Ovary (tissue), 9 donors: ENCODE results near the gene RHPN2. TPM values are rescaled to one million over a fixed set of nuclear protein-coding genes. Genes with fewer than 3 reads are reported as not detected.

Experiments
- DNase-seq, 5 donors: peaks; one replicate each; pipeline ENCODE4 v3.0.0-alpha.2; 2019 to 2020
- H3K27ac ChIP-seq, 2 donors: fragments of 200-600 bp; one replicate each; pipeline versions ENCODE4 v1.5.1 to v1.8.0; 2019 to 2022
- H3K27me3 ChIP-seq: fragments of 200-600 bp; one replicate; pipeline ENCODE4 v1.8.0; 2022
- H3K36me3 ChIP-seq: fragments of 200-600 bp; sonication (generic); one replicate; pipeline ENCODE4 v1.5.1; 2019
- H3K4me1 ChIP-seq: one replicate; pipeline ENCODE4 v1.8.1; 2013; ENCODE audit warnings: mild to moderate bottlenecking, moderate library complexity; ENCODE audit not compliant: insufficient read depth
- H3K4me3 ChIP-seq: fragments of 200-600 bp; sonication (generic); one replicate; pipeline ENCODE4 v1.5.1; 2017
- H3K9me3 ChIP-seq, 2 donors: fragments of 200-600 bp in 1 of 2; sonication (generic) in 1 of 2; one replicate each; pipeline versions ENCODE4 v1.5.1 to v1.8.1; 2013 to 2019; ENCODE audit warnings: mild to moderate bottlenecking in 1 of 2, moderate library complexity in 1 of 2
- EP300 ChIP-seq: sonication (generic); formaldehyde crosslinking; IDR thresholded peaks from one replicate; pipeline ENCODE4 v1.6.1; 2017; ENCODE audit warnings: antibody characterized with exemption
- POLR2A ChIP-seq: fragments of 450-650 bp; IDR thresholded peaks from one replicate; pipeline ENCODE4 v1.6.1; 2017; ENCODE audit warnings: antibody characterized with exemption, mild to moderate bottlenecking, moderate library complexity
- WGBS, 3 donors: extraction: QIAGEN DNeasy Blood & Tissue Kit in 1 of 3; methylation state at CpG; one replicate each; pipeline versions ENCODE4 v1.1.5 to v1.1.7; 2013 to 2017; 5-methylcytosine and 5-hydroxymethylcytosine counted together
- intact Hi-C, 4 donors: fragments of 100-400 bp; cut with DNase I; formaldehyde crosslinking; loops; one replicate each; pipeline versions ENCODE4 v1.11.0 to v1.15.1; 2022 to 2023
- polyA plus RNA-seq, 2 donors: library from polyadenylated mRNA; stranded (reverse); fragments of 200-250 nt in 1 of 2; fragments of 350-450 nt in 1 of 2; fragmentation: Illumina TruSeq in 1 of 2; extraction: RNeasy Lipid Tissue Mini Kit (QIAGEN cat#74804) in 1 of 2; gene quantifications; one replicate each; pipeline ENCODE4 v1.2.3, GENCODE V29; 2013 to 2014
- total RNA-seq, 7 donors: library from RNA; depleted of rRNA in 2 of 7; stranded (reverse); fragments of >200 nt in 2 of 7; fragmentation: NEBNext Ultra II Directional in 3 of 7; extraction: Animal tissue kit (Norgen Biotek cat#: 25700) in 3 of 7; gene quantifications; one replicate each; pipeline versions ENCODE4 v1.1.0 to v1.2.4, GENCODE V29; 2016 to 2023
- TF ChIP-seq, protein P1 (sequence below), 3 donors: fragments of 450-650 bp in 2 of 3; fragments of 200-600 bp in 1 of 3; IDR thresholded peaks; one replicate each; pipeline versions ENCODE4 v1.5.1 to v1.8.0; 2016 to 2022; ENCODE audit warnings: antibody characterized with exemption in 3 of 3, mild to moderate bottlenecking in 1 of 3
- donor health status: DM: no; HTN: no; CAD: no; lungs with moderate emphysema.
- donor health status: DM: no; HTN: no; CAD: no.
- donor health status: Bipolar disorder and iron deficiency.
- donor health status: DM: yes; HTN: yes; CAD: no.
- donor health status: DM: no; HTN: no; CAD: no.
- donor health status: DM: yes; HTN: yes; CAD: no.

The RHPN2 gene
- total and polyA plus RNA-seq, 9 donors, result 1.3 to 47.9 (median 3.8) TPM

DNA sequence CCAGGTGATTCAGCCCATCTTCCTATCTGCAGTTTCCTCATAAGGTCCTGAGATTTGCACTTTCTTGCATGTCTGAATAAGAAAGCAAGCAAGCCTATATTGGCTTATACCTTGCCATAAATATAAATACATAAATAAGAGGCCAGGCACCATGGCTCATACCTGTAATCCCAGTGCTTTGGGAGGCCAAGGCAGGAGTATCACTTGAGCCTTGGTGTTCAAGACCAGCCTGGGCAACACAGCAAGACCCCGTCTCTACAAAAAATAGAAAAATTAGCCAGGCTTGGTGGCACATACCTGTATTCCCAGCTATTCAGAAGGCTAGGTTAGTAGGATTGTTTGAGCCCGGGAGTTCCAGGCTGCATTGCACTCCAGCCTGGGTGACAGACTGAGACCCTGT lies 10.8 kb upstream of the RHPN2 start:
- Histone ChIP-seq H3K9me3 (no peaks in the 10 kb centered on the region), H3K27ac (no peak overlapping the region), H3K4me3 (no peak overlapping the region), H3K27me3 (no peaks in the 10 kb centered on the region), H3K4me1 (no peaks in the 10 kb centered on the region), H3K36me3 (no peaks in the 10 kb centered on the region)
- no peak for DNase-seq
- intact Hi-C loops, result no loop called here
- 88 to 93% (median 92%) methylated on average over 2 of the region's 2 CpGs for WGBS, 3 donors
- TF ChIP-seq POLR2A, result no peak
- TF ChIP-seq, protein P1, sequence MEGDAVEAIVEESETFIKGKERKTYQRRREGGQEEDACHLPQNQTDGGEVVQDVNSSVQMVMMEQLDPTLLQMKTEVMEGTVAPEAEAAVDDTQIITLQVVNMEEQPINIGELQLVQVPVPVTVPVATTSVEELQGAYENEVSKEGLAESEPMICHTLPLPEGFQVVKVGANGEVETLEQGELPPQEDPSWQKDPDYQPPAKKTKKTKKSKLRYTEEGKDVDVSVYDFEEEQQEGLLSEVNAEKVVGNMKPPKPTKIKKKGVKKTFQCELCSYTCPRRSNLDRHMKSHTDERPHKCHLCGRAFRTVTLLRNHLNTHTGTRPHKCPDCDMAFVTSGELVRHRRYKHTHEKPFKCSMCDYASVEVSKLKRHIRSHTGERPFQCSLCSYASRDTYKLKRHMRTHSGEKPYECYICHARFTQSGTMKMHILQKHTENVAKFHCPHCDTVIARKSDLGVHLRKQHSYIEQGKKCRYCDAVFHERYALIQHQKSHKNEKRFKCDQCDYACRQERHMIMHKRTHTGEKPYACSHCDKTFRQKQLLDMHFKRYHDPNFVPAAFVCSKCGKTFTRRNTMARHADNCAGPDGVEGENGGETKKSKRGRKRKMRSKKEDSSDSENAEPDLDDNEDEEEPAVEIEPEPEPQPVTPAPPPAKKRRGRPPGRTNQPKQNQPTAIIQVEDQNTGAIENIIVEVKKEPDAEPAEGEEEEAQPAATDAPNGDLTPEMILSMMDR (IDR thresholded peaks at IDR 0.05), result no peak
- TF ChIP-seq EP300, result no peak

DNA sequence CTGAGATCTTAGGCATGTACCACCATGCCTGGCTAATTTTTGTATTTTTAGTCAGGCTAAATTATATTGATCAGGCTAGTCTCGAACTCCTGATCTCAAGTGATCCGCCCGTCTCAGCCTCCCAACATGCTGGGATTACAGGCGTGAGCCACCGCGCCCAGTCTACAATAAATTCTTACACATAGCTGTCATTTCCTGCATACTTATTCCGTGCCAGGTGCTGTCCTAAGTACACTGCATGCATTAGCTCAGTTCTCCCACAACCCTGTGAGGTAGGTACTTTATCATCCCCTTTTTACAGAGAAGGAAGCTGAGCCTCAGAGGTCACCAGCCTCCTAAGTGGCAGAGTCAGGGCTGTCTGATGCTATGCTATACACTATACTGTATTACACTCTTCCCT lies 7.2 kb upstream of the RHPN2 start:
- Histone ChIP-seq H3K4me3 (no peak overlapping the region), H3K36me3 (no peaks in the 10 kb centered on the region), H3K4me1 (no peaks in the 10 kb centered on the region), H3K9me3 (no peaks in the 10 kb centered on the region), H3K27me3 (no peaks in the 10 kb centered on the region), H3K27ac (no peak overlapping the region)
- TF ChIP-seq, protein P1 (IDR thresholded peaks at IDR 0.05), result no peak
- intact Hi-C loops, result no loop called here
- no peak for DNase-seq
- 77 to 83% (median 82%) methylated on average over 7 of the region's 7 CpGs for WGBS, 3 donors

DNA sequence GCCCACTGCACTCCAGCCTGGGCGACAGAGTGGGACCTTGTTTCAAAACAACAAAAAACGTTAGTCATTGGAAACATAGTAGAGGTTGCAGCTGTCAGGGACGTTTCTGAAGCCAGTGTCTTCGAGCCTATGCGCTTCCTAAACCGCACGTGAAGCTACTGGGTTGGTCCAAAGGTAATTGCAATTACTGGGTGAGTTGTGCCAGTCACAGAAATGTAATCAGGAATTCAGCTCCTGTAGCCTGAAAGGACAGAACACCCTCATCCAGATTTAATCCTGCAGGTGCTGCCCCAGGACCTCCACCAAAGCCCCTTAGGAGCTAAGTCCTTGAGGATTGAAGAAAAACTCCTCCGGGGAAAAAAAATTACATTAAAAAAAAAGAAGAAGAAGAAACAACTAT lies 2.4 kb upstream of the RHPN2 start:
- 51 to 67% (median 59%) methylated on average over 8 of the region's 8 CpGs for WGBS, 3 donors
- H3K4me1 ChIP-seq, result no peaks in the 10 kb centered on the region
- H3K27ac ChIP-seq, result no peak overlapping the region
- H3K27me3 ChIP-seq, result no peaks in the 10 kb centered on the region
- TF ChIP-seq POLR2A, result no peak
- TF ChIP-seq, protein P1 (IDR thresholded peaks at IDR 0.05), result no peak
- no peak for TF ChIP-seq EP300
- intact Hi-C loops, result no loop called here
- no peak overlapping the region for H3K4me3 ChIP-seq
- H3K36me3 ChIP-seq, result no peaks in the 10 kb centered on the region
- no peak for DNase-seq
- no peaks in the 10 kb centered on the region for H3K9me3 ChIP-seq

DNA sequence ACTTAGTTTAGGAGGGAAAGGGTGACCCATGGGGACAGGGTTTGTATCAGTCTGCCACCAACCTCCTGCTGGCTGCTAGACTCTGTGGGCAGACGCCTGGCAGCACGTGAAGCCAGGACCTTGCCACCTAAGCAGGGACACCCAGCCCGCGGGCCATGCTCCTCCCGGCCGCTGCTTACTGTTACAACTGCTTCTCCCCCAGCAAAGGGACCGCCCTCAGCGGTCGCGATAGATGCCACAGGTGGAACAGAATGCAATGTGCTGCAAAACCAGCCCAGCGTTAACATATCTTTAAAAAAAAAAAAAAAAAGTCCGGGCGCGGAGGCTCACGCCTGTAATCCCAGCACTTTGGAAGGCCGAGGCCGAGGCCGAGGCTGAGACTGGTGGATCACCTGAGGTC lies 1.9 kb upstream of the RHPN2 start:
- TF ChIP-seq EP300 (no peak), POLR2A (no peak)
- TF ChIP-seq, protein P1 (IDR thresholded peaks at IDR 0.05), result no peak
- H3K4me3 ChIP-seq, result no peak overlapping the region
- no peak overlapping the region for H3K27ac ChIP-seq
- 83 to 89% (median 87%) methylated on average over 18 of the region's 18 CpGs for WGBS, 3 donors
- intact Hi-C loops, result no loop called here
- H3K9me3 ChIP-seq, result no peaks in the 10 kb centered on the region
- DNase-seq, result no peak
- no peaks in the 10 kb centered on the region for H3K4me1 ChIP-seq
- H3K36me3 ChIP-seq, result no peaks in the 10 kb centered on the region
- no peaks in the 10 kb centered on the region for H3K27me3 ChIP-seq

DNA sequence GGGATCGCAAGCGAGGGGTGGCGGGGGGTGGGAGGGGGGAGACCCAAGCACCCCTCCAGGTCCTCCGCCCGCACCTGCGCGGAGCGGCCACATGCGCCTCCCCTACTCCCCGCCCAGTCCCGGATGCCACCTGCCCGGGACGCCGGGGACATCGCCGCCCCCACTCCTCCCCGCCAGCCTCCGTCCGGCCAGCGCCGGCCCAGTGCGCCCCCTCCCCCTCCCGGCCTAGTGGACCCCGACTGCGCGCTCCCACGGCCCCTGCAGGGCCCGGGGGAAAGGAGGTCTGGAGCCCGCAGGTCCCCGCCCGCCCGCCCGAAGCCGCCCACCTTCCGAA lies 263 bp downstream of the RHPN2 start:
- peak overlapping the region; percentile 64 for H3K4me3 ChIP-seq
- H3K4me1 ChIP-seq, result no peaks in the 10 kb centered on the region
- DNase-seq, result peak in 4 of 5 donors; percentile 26 to 46 (median 38)
- no peak overlapping the region for H3K27ac ChIP-seq
- intact Hi-C loops, result no loop called here
- 0 to 1% (median 1%) methylated on average over 15 to 33 of the region's 35 CpGs for WGBS, 3 donors
- no peaks in the 10 kb centered on the region for H3K9me3 ChIP-seq
- no peaks in the 10 kb centered on the region for H3K27me3 ChIP-seq
- no peaks in the 10 kb centered on the region for H3K36me3 ChIP-seq
- TF ChIP-seq POLR2A (no peak), EP300 (no peak)
- TF ChIP-seq, protein P1 (IDR thresholded peaks at IDR 0.05), result no peak
